WTC11 (cell line): Measurements from ENCODE around the gene ZFP69B. TPM values are rescaled to one million over a fixed set of nuclear protein-coding genes. Genes with fewer than 3 reads are reported as not detected.

Experiments used
- ATAC-seq: fragments of 200-7000 bp; cut with Tn5 transposase; 2 replicates; pipeline ENCODE4 v1.10.0; 2021; ENCODE audit warnings: mild to moderate bottlenecking, moderate library complexity
- CTCF ChIA-PET: fragments of 300-600 bp; sonication (Branson Sonifier 250); formaldehyde crosslinking; loops from one replicate; lab custom pipeline; 2021; ENCODE audit warnings: antibody characterized with exemption; lab: Charles Lee
- POLR2A ChIA-PET: fragments of 350-600 bp; sonication (Branson Sonifier 250); formaldehyde crosslinking; loops from one replicate; lab custom pipeline; 2021; ENCODE audit warnings: antibody characterized with exemption; lab: Charles Lee
- DNase-seq: peaks from one replicate; pipeline ENCODE4 v3.0.0; 2021; ENCODE audit warnings: low spot score
- H3K27ac Mint-ChIP-seq: 2 replicates; pipeline ENCODE4 v1.8.0; 2021; ENCODE audit warnings: mixed read lengths
- H3K27me3 Mint-ChIP-seq: 2 replicates; pipeline ENCODE4 v1.8.0; 2021; ENCODE audit warnings: low read depth, mild to moderate bottlenecking, moderate library complexity, mixed read lengths
- H3K36me3 Mint-ChIP-seq: 2 replicates; pipeline ENCODE4 v1.8.0; 2021; ENCODE audit warnings: mixed read lengths
- H3K4me1 Mint-ChIP-seq: 2 replicates; pipeline ENCODE4 v1.8.0; 2022; ENCODE audit warnings: mixed read lengths
- H3K4me3 Mint-ChIP-seq: 2 replicates; pipeline ENCODE4 v1.8.0; 2021; ENCODE audit warnings: mild to moderate bottlenecking, moderate library complexity, mixed read lengths
- H3K9me3 Mint-ChIP-seq: 2 replicates; pipeline ENCODE4 v1.8.0; 2021; ENCODE audit warnings: mixed read lengths
- AFF4 ChIP-seq: sonication (generic); formaldehyde crosslinking; IDR thresholded peaks from 2 replicates; pipeline ENCODE4 v1.8.1; 2023; ENCODE audit warnings: mild to moderate bottlenecking, missing genetic modification reagents, borderline replicate concordance
- CREB1 ChIP-seq: sonication (generic); formaldehyde crosslinking; IDR thresholded peaks from 2 replicates; pipeline ENCODE4 v1.8.0; 2023; ENCODE audit warnings: mild to moderate bottlenecking, missing genetic modification reagents
- CREM ChIP-seq: sonication (generic); formaldehyde crosslinking; IDR thresholded peaks from 2 replicates; pipeline ENCODE4 v1.8.1; 2022; ENCODE audit warnings: mild to moderate bottlenecking, missing genetic modification reagents, moderate library complexity
- CTCF ChIP-seq: fragments of 200-600 bp; IDR thresholded peaks from 2 replicates; pipeline ENCODE4 v1.8.0; 2022; ENCODE audit warnings: antibody characterized with exemption
- FOXK1 ChIP-seq: sonication (generic); formaldehyde crosslinking; IDR thresholded peaks from 2 replicates; pipeline ENCODE4 v1.8.0; 2022; ENCODE audit warnings: mild to moderate bottlenecking, moderate library complexity, missing genetic modification reagents
- GABPB1 ChIP-seq: sonication (generic); formaldehyde crosslinking; IDR thresholded peaks from 2 replicates; pipeline ENCODE4 v1.8.1; 2023; ENCODE audit warnings: mild to moderate bottlenecking, missing genetic modification reagents
- HMGA2 ChIP-seq: fragments of 250-450 bp; sonication (Bioruptor Pico); IDR thresholded peaks from 2 replicates; pipeline ENCODE4 v1.4.0; 2021; ENCODE audit warnings: mild to moderate bottlenecking, moderate library complexity
- IRF2 ChIP-seq: sonication (generic); formaldehyde crosslinking; IDR thresholded peaks from 2 replicates; pipeline ENCODE4 v1.8.0; 2022; ENCODE audit warnings: low read depth, missing genetic modification reagents, borderline replicate concordance
- KAT7 ChIP-seq: sonication (generic); formaldehyde crosslinking; IDR thresholded peaks from 2 replicates; pipeline ENCODE4 v1.8.1; 2023; ENCODE audit warnings: missing genetic modification reagents, mild to moderate bottlenecking, borderline replicate concordance
- MAX ChIP-seq: sonication (generic); formaldehyde crosslinking; IDR thresholded peaks from 2 replicates; pipeline ENCODE4 v1.8.0; 2022; ENCODE audit warnings: mild to moderate bottlenecking, missing genetic modification reagents
- NFYB ChIP-seq: sonication (generic); formaldehyde crosslinking; conservative IDR thresholded peaks from 2 replicates; pipeline ENCODE4 v1.8.0; 2022; ENCODE audit warnings: low read depth, missing genetic modification reagents
- NR3C1 ChIP-seq: sonication (generic); formaldehyde crosslinking; conservative IDR thresholded peaks from 2 replicates; pipeline ENCODE4 v1.8.1; 2023; ENCODE audit warnings: low read depth, mild to moderate bottlenecking, missing genetic modification reagents
- SOX15 ChIP-seq: fragments of 250-450 bp; sonication (Bioruptor Pico); IDR thresholded peaks from 2 replicates; pipeline ENCODE4 v1.9.0; 2021; ENCODE audit warnings: mild to moderate bottlenecking
- ZBTB43 ChIP-seq: sonication (generic); formaldehyde crosslinking; IDR thresholded peaks from 2 replicates; pipeline ENCODE4 v1.8.1; 2023; ENCODE audit warnings: mild to moderate bottlenecking, missing genetic modification reagents
- ZNF396 ChIP-seq: fragments of 250-450 bp; sonication (Bioruptor Pico); IDR thresholded peaks from 2 replicates; pipeline ENCODE4 v1.8.0; 2021; ENCODE audit warnings: mild to moderate bottlenecking, moderate library complexity, borderline replicate concordance
- total RNA-seq: library from RNA; stranded (reverse); gene quantifications from 3 replicates; pipeline ENCODE4 v1.2.3, GENCODE V29; 2021
- TF ChIP-seq, protein P1 (sequence below): sonication (generic); formaldehyde crosslinking; IDR thresholded peaks from 2 replicates; pipeline ENCODE4 v1.8.1; 2022; ENCODE audit warnings: mild to moderate bottlenecking, moderate library complexity, missing genetic modification reagents
- TF ChIP-seq, protein P2 (sequence below): fragments of 250-450 bp; sonication (Bioruptor Pico); IDR thresholded peaks from 2 replicates; pipeline ENCODE4 v1.9.0; 2021; ENCODE audit warnings: mild to moderate bottlenecking
- TF ChIP-seq, protein P3 (sequence below): sonication (generic); formaldehyde crosslinking; IDR thresholded peaks from 2 replicates; pipeline ENCODE4 v1.8.0; 2022; ENCODE audit warnings: mild to moderate bottlenecking, missing genetic modification reagents
- TF ChIP-seq, protein P4 (sequence below): sonication (generic); formaldehyde crosslinking; IDR thresholded peaks from 2 replicates; pipeline ENCODE4 v1.8.1; 2023; ENCODE audit warnings: mild to moderate bottlenecking, missing genetic modification reagents, moderate library complexity
- TF ChIP-seq, protein P5 (sequence below): sonication (generic); formaldehyde crosslinking; IDR thresholded peaks from 2 replicates; pipeline ENCODE4 v1.8.0; 2023; ENCODE audit warnings: missing genetic modification reagents

The ZFP69B gene
- total RNA-seq, 1 experiment from 2014 or later, result 8.2 TPM

DNA sequence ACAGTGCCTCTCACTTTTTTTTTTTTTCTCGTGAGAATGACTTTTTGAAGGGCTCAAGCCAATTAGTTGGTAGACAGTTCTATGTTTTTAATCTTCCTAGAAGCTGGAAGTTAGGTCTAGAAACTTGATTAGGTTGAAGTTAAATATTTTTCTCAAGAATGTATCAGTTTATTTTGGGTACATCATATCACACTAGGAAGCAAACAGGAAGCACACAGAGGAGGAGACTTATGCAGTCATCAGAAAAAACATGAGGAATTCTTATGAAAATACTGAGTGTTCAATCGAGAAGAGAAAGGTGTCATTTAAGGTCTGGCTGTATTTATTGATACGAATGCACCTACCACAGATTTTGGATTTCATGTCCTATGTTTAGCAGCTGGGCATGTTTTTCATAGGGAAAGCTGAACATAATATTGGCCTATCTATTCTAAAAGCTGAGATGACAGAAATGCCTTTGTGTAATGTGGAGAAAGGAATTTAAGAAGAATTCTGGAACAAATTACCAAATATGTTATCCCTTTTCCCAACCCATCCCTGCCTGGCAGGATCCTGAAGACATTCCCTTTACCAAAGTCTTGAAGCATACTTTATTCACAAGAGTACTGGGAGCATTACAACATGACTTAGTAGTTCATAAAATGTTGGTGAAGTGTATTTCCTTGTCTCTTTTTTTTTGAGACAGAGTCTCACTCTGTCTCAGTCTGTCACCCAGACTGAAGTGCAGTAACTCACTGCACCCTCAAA lies 17.5 kb upstream of the ZFP69B start:
- no peak for DNase-seq
- TF ChIP-seq CREM (CRISPR knock-in tag), result no peak
- TF ChIP-seq, protein P1, sequence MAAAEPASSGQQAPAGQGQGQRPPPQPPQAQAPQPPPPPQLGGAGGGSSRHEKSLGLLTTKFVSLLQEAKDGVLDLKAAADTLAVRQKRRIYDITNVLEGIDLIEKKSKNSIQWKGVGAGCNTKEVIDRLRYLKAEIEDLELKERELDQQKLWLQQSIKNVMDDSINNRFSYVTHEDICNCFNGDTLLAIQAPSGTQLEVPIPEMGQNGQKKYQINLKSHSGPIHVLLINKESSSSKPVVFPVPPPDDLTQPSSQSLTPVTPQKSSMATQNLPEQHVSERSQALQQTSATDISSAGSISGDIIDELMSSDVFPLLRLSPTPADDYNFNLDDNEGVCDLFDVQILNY (CRISPR knock-in tag), result no peak
- TF ChIP-seq GABPB1 (CRISPR knock-in tag), result no peak
- TF ChIP-seq, protein P2, sequence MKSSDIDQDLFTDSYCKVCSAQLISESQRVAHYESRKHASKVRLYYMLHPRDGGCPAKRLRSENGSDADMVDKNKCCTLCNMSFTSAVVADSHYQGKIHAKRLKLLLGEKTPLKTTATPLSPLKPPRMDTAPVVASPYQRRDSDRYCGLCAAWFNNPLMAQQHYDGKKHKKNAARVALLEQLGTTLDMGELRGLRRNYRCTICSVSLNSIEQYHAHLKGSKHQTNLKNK (CRISPR knock-in tag), result no peak
- no peak for TF ChIP-seq CTCF
- no peak for TF ChIP-seq HMGA2 (CRISPR knock-in tag)
- TF ChIP-seq, protein P3, sequence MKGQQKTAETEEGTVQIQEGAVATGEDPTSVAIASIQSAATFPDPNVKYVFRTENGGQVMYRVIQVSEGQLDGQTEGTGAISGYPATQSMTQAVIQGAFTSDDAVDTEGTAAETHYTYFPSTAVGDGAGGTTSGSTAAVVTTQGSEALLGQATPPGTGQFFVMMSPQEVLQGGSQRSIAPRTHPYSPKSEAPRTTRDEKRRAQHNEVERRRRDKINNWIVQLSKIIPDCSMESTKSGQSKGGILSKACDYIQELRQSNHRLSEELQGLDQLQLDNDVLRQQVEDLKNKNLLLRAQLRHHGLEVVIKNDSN (CRISPR knock-in tag), result no peak
- TF ChIP-seq MAX (CRISPR knock-in tag), result no peak
- no peak for TF ChIP-seq ZBTB43 (CRISPR knock-in tag)
- TF ChIP-seq AFF4 (CRISPR knock-in tag), result no peak
- TF ChIP-seq NFYB (CRISPR knock-in tag), result no peak
- no peak for TF ChIP-seq KAT7 (CRISPR knock-in tag)
- no peak for TF ChIP-seq ZNF396 (CRISPR knock-in tag)
- TF ChIP-seq, protein P4, sequence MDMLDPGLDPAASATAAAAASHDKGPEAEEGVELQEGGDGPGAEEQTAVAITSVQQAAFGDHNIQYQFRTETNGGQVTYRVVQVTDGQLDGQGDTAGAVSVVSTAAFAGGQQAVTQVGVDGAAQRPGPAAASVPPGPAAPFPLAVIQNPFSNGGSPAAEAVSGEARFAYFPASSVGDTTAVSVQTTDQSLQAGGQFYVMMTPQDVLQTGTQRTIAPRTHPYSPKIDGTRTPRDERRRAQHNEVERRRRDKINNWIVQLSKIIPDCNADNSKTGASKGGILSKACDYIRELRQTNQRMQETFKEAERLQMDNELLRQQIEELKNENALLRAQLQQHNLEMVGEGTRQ (CRISPR knock-in tag), result no peak
- TF ChIP-seq SOX15 (CRISPR knock-in tag), result no peak
- TF ChIP-seq FOXK1, result no peak
- TF ChIP-seq, protein P5, sequence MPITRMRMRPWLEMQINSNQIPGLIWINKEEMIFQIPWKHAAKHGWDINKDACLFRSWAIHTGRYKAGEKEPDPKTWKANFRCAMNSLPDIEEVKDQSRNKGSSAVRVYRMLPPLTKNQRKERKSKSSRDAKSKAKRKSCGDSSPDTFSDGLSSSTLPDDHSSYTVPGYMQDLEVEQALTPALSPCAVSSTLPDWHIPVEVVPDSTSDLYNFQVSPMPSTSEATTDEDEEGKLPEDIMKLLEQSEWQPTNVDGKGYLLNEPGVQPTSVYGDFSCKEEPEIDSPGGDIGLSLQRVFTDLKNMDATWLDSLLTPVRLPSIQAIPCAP (CRISPR knock-in tag), result no peak
- TF ChIP-seq IRF2 (CRISPR knock-in tag), result no peak
- TF ChIP-seq CREB1 (CRISPR knock-in tag), result no peak
- no peak for TF ChIP-seq NR3C1 (CRISPR knock-in tag)
- TF ChIP-seq, all 79 proteins: peak for 0
- ChIA-PET POLR2A (no interaction called here), CTCF (no interaction called here)
- no peaks in the 10 kb centered on the region for H3K36me3 Mint-ChIP-seq
- no peak overlapping the region for H3K4me3 Mint-ChIP-seq
- no peaks in the 10 kb centered on the region for H3K4me1 Mint-ChIP-seq
- H3K9me3 Mint-ChIP-seq, result no peaks in the 10 kb centered on the region
- peaks cover 4% of the 10 kb centered on the region; the same call in 1 of the 2 replicates for H3K27me3 Mint-ChIP-seq
- H3K27ac Mint-ChIP-seq, result no peak overlapping the region
- ATAC-seq, result no peak
